ENCODE results near the gene HECW1.

GRCh38 chr7:43560742-43561330, 448.4 kb downstream of the HECW1 start:
- TF ChIP-seq ZNF629 (CRISPR knock-in tag; conservative IDR thresholded peaks at IDR 0.05): no peak
- TF ChIP-seq RELA (CRISPR knock-in tag; IDR thresholded peaks at IDR 0.05): no peak
- TF ChIP-seq ATF4 (CRISPR knock-in tag; IDR thresholded peaks at IDR 0.05): no peak
- TF ChIP-seq ASH2L (IDR thresholded peaks at IDR 0.05; ENCODE audit: insufficient read length, low read depth, low read length): no peak
- no peak for TF ChIP-seq POLR2AphosphoS5 (IDR thresholded peaks at IDR 0.05; ENCODE audit: low read depth, low read length)
- TF ChIP-seq BHLHE40 (IDR thresholded peaks at IDR 0.05; ENCODE audit: low read length): no peak
- no peak for TF ChIP-seq AKNA (CRISPR knock-in tag; IDR thresholded peaks at IDR 0.05; ENCODE audit: borderline replicate concordance)
- no peak for TF ChIP-seq TFE3 (CRISPR knock-in tag; IDR thresholded peaks at IDR 0.05)
- TF ChIP-seq CREB1 (IDR thresholded peaks at IDR 0.05): no peak
- TF ChIP-seq CREB1 (CRISPR knock-in tag; IDR thresholded peaks at IDR 0.05): no peak
- no peak for TF ChIP-seq HINFP (CRISPR knock-in tag; IDR thresholded peaks at IDR 0.05; ENCODE audit: low read depth)
- TF ChIP-seq ZNF264 (CRISPR knock-in tag; IDR thresholded peaks at IDR 0.05): no peak
- no peak for TF ChIP-seq SIN3A (IDR thresholded peaks at IDR 0.05; ENCODE audit: borderline replicate concordance, low read depth, low read length)

Measured in HepG2 (cell line).